Measurements from ENCODE around the gene IL15RA.
A peak's percentile ranks its signal among the peaks of the same experiment; 100 is the strongest.

IL15RA gene

GRCh38 chr10:5977471-5978229 is at the start of gene IL15RA:
Gene IL15RA (minus strand): TSS chr10:5977543. CDS start chr10:5977492, 51 bp downstream.
- peak; percentile 48 for TF ChIP-seq CTCF (IDR thresholded peaks at IDR 0.05; ENCODE audit: control insufficient read depth, extremely low read depth, insufficient read depth)
- DNase-seq (ENCODE audit: low read depth) = peak; percentile 58
- H3K4me3 ChIP-seq (ENCODE audit: low read depth, low read length) = peak within 1 kb of the TSS; percentile 78

- TF ChIP-seq CTCF (IDR thresholded peaks at IDR 0.05; ENCODE audit: control insufficient read depth, extremely low read depth, insufficient read depth) = no peak
- no peak for DNase-seq (ENCODE audit: low read depth)
- H3K4me3 ChIP-seq (ENCODE audit: low read depth, low read length) = no peak overlapping the region
Measured at GRCh38 chr10:6025683-6026255, 48.4 kb upstream of the IL15RA start.

GRCh38 chr10:6024334-6024682 is 47.0 kb upstream of the IL15RA start:
- no peak overlapping the region for H3K4me3 ChIP-seq (ENCODE audit: low read depth, low read length)
- TF ChIP-seq CTCF (IDR thresholded peaks at IDR 0.05; ENCODE audit: control insufficient read depth, extremely low read depth, insufficient read depth) = no peak
- no peak for DNase-seq (ENCODE audit: low read depth)

GRCh38 chr10:6023661-6024333 is 46.5 kb upstream of the IL15RA start:
- peak; percentile 23 for DNase-seq (ENCODE audit: low read depth)
- TF ChIP-seq CTCF (IDR thresholded peaks at IDR 0.05; ENCODE audit: control insufficient read depth, extremely low read depth, insufficient read depth) = no peak
- no peak overlapping the region for H3K4me3 ChIP-seq (ENCODE audit: low read depth, low read length)

DNA sequence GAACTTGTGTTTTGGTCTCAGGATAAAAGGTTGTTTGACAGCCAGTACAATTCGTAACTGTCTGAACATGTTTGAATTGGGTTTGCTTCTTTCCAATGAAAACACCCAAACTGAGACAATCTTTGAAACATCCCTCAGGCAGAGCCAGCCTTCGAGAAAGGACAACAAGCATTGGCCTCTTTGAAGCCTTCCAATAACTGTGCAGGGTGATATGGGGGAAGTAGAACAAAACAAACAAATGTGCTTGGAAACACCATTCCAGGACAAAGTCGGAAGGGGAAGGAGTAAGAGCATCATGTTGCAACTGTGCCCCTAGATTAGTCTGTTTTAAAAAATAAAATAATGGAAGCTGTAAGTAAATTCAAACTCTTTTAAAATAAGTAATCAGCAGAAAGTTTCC is 45.3 kb upstream of the IL15RA start:
- no peak overlapping the region for H3K4me3 ChIP-seq (ENCODE audit: low read depth, low read length)
- no peak for DNase-seq (ENCODE audit: low read depth)
- TF ChIP-seq CTCF (IDR thresholded peaks at IDR 0.05; ENCODE audit: control insufficient read depth, extremely low read depth, insufficient read depth) = no peak

GRCh38 chr10:6020826-6021225 is 43.5 kb upstream of the IL15RA start:
- no peak for DNase-seq (ENCODE audit: low read depth)
- H3K4me3 ChIP-seq (ENCODE audit: low read depth, low read length) = no peak overlapping the region
- TF ChIP-seq CTCF (IDR thresholded peaks at IDR 0.05; ENCODE audit: control insufficient read depth, extremely low read depth, insufficient read depth) = no peak

Measured in LNCaP clone FGC (cell line).